HCT116 (cell line): ENCODE measurements around the gene DNMT3A.

Experiments
- CBX3 ChIP-seq: IDR thresholded peaks from 2 replicates; pipeline ENCODE4 v1.6.1; 2012; ENCODE audit warnings: low read depth
- ELF1 ChIP-seq: IDR thresholded peaks from 2 replicates; pipeline ENCODE4 v1.6.1; 2012; ENCODE audit warnings: low read depth, borderline replicate concordance
- EZH2 ChIP-seq: fragments of 200-600 bp; sonication (generic); IDR thresholded peaks from 2 replicates; pipeline ENCODE4 v1.6.1; 2017; ENCODE audit warnings: antibody characterized with exemption, mixed run types
- POLR2A ChIP-seq: IDR thresholded peaks from 2 replicates; pipeline ENCODE4 v1.7.0; 2011; ENCODE audit warnings: borderline replicate concordance; ENCODE audit not compliant: insufficient read depth, insufficient read length; ENCODE audit errors: extremely low read depth
- RAD21 ChIP-seq: IDR thresholded peaks from 2 replicates; pipeline ENCODE4 v1.6.1; 2012; ENCODE audit warnings: low read depth, mild to moderate bottlenecking
- TF ChIP-seq, protein P1 (sequence below), 3 experiments: fragments of 200-600 bp in 1 of 3; sonication (generic) in 1 of 3; IDR thresholded peaks in 2 of 3; conservative IDR thresholded peaks in 1 of 3; 2 replicates each; pipeline ENCODE4 v1.5.1; 2012 to 2017; ENCODE audit warnings: low read depth in 2 of 3, low read length in 2 of 3, antibody characterized with exemption in 1 of 3, borderline replicate concordance in 1 of 3, control low read depth in 1 of 3, mild to moderate bottlenecking in 1 of 3, mixed read lengths in 1 of 3, mixed run types in 1 of 3, moderate library complexity in 1 of 3; ENCODE audit not compliant: insufficient read depth in 1 of 3

DNA sequence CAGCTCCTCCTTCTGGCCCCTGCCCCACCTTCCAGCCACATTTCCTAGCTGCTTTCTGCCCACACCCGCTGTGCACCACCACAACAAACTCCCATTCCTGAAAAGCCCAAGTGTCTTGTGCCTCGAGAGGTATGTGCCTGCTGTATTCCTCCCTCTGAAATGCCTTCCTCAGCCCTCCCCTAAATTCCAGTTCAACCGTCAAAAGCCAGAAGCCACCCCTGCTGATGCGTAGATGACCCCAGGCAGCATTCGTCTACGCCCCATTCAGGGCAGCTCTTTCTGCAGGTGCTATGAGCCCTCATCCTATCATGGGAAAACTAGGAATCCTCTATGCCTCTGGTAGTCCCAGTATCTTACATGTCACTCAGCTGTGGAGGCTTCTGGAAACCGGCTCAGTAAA is 71.7 kb downstream of the DNMT3A start:
- TF ChIP-seq, protein P1, sequence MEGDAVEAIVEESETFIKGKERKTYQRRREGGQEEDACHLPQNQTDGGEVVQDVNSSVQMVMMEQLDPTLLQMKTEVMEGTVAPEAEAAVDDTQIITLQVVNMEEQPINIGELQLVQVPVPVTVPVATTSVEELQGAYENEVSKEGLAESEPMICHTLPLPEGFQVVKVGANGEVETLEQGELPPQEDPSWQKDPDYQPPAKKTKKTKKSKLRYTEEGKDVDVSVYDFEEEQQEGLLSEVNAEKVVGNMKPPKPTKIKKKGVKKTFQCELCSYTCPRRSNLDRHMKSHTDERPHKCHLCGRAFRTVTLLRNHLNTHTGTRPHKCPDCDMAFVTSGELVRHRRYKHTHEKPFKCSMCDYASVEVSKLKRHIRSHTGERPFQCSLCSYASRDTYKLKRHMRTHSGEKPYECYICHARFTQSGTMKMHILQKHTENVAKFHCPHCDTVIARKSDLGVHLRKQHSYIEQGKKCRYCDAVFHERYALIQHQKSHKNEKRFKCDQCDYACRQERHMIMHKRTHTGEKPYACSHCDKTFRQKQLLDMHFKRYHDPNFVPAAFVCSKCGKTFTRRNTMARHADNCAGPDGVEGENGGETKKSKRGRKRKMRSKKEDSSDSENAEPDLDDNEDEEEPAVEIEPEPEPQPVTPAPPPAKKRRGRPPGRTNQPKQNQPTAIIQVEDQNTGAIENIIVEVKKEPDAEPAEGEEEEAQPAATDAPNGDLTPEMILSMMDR (IDR thresholded peaks at IDR 0.05 in 2 of 3, conservative IDR thresholded peaks at IDR 0.05 in 1 of 3; ENCODE audit: borderline replicate concordance in 1 of 3, insufficient read depth in 1 of 3, low read depth in 2 of 3, low read length in 2 of 3): no peak
- TF ChIP-seq EZH2 (no peak), ELF1 (no peak), CBX3 (no peak), POLR2A (no peak), RAD21 (no peak)
